Stimulated activated naive CD4-positive, alpha-beta T cell treated with Interleukin-2 at 50 U/mL for 16 hours (primary cell): Measurements from ENCODE around the gene DNAH12.
"Not testable (repeated sequence)": the region's sequence is repeated elsewhere in the genome, so short reads cannot be mapped to it uniquely, and the experiment has no call there.

ENCODE experiments used
- DNase-seq: peaks from one replicate; lab custom pipeline; 2025; lab: John Stamatoyannopoulos, UW

The DNAH12 gene

GRCh38 chr3:57538465-57538864 lies 5.7 kb downstream of the DNAH12 start:
- no peak for DNase-seq

DNA sequence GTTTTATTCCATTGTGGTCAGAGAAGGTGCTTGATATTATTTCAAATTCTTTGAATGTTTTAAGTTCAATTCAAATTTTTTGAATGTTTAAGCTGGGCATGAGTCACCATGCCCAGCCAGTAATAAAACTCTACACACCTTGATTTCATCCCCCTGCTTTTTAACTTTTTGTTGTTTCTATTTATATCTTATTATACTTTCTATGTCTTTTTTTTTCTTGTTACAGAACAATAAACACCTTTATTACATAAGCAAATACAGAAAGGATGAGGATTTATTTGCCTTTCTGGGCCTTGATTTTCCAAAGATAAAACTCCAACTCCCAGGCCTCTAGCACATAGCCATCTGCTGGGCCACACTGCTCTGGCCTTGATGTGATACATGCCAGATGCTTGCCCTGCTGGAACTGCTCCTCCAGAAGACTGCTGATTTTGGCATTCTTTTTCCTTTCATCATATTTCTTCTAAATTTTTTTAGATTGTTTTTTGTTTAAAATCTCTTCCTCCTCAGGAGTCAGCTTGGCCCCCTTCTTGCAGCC lies 14.0 kb downstream of the DNAH12 start:
- no peak for DNase-seq

DNA sequence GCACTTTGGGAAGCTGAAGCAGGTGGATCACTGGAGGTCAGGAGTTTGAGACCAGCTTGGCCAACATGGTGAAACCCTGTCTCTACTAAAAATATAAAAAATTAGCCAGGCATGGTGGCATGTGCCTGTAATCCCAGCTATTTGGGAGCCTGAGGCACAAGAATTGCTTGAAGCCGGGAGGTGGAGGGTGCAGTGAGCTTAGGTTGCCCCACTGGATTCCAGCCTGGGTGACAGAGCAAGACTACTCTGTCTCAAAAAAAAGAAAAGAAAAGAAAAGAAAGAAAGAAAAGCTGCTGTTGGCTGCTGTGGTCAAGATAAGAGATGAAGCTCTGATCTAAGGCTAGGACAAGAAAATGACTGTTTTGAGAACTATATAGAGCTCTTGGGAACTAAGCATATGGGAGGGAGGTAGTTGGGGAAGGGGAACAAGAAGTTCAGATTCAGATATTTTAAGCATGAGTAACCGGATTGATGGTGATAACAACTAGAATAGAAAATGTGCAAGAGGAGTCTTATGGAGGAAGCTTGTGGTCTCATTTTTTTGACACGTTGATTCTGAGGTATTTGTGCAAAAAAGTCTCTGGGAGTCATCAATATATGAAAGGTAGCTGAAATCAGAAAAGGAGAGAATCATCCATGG lies 25.7 kb downstream of the DNAH12 start:
- no peak for DNase-seq

- no peak for DNase-seq
Observed at GRCh38 chr3:57512166-57512565, 32.0 kb downstream of the DNAH12 start.

- no peak for DNase-seq
Observed at GRCh38 chr3:57505901-57506300, 38.2 kb downstream of the DNAH12 start.

GRCh38 chr3:57500506-57500905 lies 43.6 kb downstream of the DNAH12 start:
- DNase-seq: no peak

GRCh38 chr3:57497904-57498303 lies 46.2 kb downstream of the DNAH12 start:
- no peak for DNase-seq

DNA sequence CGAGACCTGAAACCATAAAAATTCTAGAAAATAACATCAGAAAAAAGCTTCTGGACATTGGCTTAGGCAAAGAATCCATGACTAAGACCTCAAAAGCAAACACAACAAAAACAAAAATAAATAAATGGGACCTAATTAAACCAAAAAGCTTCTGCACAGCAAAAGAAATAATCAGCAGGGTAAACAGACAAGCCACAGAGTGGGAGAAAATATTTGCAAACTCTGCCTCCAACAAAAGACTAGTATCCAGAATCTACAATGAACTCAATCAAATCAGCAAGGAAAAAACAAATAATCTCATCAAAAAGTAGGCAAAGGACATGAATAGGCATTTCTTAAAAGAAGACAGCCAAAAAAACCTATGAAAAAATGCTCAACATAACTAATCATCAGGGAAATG lies 59.6 kb downstream of the DNAH12 start:
- no peak for DNase-seq

DNA sequence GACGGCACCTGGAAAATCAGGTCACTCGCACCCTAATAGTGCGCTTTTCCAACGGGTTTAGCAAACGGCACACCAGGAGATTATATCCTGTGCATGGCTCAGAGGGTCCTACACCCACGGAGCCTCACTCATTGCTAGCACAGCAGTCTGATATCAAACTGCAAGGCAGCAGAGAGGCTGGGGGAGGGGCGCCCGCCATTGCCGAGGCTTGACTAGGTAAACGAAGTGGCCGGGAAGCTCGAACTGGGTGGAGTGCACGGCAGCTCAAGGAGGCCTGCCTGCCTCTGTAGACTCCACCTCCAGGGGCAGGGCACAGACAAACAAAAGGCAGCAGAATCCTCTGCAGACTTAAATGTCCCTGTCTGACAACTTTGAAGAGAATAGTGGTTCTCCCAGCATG lies 67.0 kb downstream of the DNAH12 start:
- DNase-seq: not testable (repeated sequence)

DNA sequence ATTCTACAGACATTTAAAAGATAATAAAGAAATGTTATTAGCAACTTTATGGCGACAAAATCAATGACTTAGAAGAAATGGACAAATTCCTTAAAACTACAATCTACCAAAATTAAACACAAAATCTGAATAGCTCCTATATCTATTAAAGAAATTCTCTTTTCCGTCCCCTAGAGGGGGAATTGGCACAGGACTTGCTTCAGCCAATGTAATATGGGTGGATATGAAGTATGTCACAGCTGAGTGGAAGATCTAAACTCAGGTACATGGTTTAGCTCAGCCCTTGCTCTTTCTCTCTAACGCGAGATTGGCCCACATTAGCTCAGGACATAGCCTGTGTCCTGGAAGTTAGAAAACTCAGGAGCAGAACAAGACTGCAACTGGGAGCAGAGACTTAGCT lies 79.3 kb downstream of the DNAH12 start:
- DNase-seq: no peak

- no peak for DNase-seq
Observed at GRCh38 chr3:57464011-57464410, 80.1 kb downstream of the DNAH12 start.

- no peak for DNase-seq
Observed at GRCh38 chr3:57451150-57451846, 92.8 kb downstream of the DNAH12 start.

DNA sequence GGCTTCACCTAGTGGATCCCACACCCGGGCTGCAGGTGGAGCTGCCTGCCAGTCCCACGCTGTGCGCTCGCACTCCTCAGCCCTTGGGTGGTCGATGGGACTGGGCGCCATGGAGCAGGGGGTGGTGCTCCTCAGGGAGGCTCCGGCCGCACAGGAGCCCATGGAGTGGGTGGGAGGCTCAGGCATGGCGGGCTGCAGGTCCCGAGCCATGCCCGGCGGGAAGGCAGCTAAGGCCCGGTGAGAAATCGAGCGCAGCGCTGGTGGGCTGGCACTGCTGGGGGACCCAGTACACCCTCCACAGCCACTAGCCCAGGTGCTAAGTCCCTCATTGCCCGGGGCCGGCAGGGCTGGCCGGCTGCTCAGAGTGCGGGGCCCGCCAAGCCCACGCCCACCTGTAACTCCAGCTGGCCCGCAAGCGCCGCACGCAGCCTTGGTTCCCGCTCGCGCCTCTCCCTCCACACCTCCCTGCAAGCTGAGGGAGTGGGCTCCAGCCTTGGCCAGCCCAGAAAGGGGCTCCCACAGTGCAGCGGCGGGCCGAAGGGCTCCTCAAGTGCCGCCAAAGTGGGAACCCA lies 94.8 kb downstream of the DNAH12 start:
- DNase-seq: not testable (repeated sequence)

DNA sequence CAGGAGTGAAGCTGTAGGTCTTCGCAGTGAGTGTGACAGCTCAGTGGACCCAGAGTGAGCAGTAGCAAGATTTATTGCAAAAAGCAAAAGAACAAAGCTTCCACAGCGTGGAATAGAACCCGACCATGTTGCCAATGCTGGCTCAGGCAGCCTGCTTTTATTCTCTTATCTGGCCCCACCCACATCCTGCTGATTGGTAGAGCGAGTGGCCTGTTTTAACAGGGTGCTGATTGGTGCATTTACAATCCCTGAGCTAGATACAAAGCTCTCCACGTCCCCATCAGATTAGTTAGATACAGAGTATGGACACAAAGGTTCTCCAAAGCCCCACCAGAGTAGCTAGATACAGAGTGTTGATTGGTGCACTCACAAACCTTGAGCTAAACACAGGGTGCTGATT lies 95.7 kb downstream of the DNAH12 start:
- not testable (repeated sequence) for DNase-seq

DNA sequence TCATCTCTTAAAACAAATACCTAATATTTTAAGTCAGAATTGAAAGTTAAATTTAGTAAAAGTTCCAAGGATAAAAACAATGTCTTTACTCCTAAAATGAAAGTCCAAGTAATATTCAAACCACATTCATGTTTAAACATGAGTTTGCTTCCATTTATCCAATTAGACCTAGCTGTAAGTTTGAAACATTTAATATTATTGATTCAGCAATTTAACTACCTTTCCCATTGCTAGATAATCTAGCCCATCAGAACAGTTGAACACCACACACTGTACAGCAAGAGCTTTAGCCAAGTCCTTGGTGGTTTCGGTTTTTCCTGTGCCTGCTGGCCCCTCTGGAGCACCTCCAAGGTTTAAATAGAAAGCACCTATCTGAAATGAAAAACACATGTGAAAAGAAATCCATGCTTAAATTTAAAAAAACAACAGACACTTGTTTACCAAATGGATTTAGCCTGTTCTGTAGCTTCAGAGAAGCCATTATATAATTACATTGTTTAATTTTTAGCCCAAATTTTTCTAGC lies 97.8 kb downstream of the DNAH12 start:
- no peak for DNase-seq

- DNase-seq: no peak
Observed at GRCh38 chr3:57444469-57444868, 99.7 kb downstream of the DNAH12 start.

- DNase-seq: not testable (repeated sequence)
Observed at GRCh38 chr3:57440144-57440543, 104.0 kb downstream of the DNAH12 start.

DNA sequence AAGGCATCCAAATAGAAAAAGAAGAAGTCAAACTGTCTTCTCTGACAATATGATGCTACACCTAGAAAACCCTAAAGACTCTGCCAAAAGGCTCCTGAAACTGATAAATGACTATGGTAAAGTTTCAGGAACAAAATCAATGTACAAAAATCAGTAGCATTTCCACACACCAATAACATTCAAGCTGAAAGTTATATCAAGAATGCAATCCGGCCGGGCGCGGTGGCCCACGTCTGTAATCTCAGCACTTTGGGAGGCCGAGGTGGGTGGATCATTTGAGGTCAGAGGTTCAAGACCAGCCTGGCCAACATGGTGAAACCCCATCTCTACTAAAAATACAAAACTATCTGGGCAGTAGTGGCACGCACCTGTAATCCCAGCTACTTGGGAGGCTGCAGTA lies 105.7 kb downstream of the DNAH12 start:
- DNase-seq: not testable (repeated sequence)

GRCh38 chr3:57436195-57436761 lies 107.9 kb downstream of the DNAH12 start:
- no peak for DNase-seq

DNA sequence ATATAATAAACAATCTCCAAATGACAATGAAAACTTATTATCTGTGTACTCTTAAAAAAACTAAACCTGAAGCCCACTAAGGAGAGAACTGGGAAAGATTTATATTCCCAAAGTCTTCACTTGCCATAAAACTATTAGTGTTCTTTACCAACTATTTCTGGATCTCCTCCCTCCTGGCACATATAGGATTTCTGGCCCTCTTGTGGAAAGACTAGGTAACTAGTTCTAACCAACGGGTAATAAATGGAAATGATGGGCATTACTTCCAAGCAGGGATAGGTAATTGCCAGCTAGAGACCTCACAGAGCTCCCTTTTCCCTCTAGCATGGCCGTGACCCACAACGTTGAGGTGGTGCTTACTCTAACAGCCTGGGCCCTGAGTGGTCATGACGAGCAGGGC lies 110.1 kb downstream of the DNAH12 start:
- DNase-seq: no peak

- DNase-seq: no peak
Observed at GRCh38 chr3:57423335-57423734, 120.8 kb downstream of the DNAH12 start.

- DNase-seq: no peak
Observed at GRCh38 chr3:57421336-57421735, 122.8 kb downstream of the DNAH12 start.

DNA sequence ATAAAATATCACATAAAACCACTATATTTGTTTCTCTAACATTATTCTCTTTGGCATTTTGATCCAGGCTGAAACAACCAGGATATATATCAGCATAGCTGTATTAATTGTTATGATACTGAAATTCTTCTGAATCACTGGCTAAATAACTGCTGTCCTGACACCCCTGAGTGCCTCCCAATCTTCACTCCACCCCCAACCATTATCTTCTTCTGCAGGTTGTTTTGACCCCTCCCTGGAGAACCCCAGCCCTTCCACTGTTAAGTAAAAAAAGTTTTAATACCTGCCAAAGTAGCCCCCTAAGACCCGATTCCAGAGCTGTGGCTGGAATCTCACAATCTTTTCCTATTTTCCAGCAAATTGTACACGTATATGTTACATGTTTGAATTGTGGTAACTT lies 124.1 kb downstream of the DNAH12 start:
- DNase-seq: no peak
